ENCODE measurements around the gene PPDPF. TPM values are rescaled to one million over a fixed set of nuclear protein-coding genes. Genes with fewer than 3 reads are reported as not detected.

Gene PPDPF
- total RNA-seq, 1 experiment from 2014 or later: 148 TPM

- peaks cover 11% of the 10 kb centered on the region for H3K36me3 ChIP-seq (ENCODE audit: insufficient read depth, low read length, poor library complexity, severe bottlenecking)
- POLR2A ChIA-PET (ENCODE audit: low non-redundant PET): no interaction called here
- H3K27ac ChIP-seq (ENCODE audit: low read depth, low read length, poor library complexity, severe bottlenecking): no peak overlapping the region
- H3K4me3 ChIP-seq (ENCODE audit: low read depth, low read length, poor library complexity, severe bottlenecking): no peak overlapping the region
- intact Hi-C loops (cut with micrococcal nuclease; ENCODE audit: unreplicated experiment): no loop called here
- H3K4me1 ChIP-seq (ENCODE audit: insufficient read depth, low read length, poor library complexity, severe bottlenecking): peaks cover 6% of the 10 kb centered on the region
- CTCF ChIA-PET: interaction anchor here (0.7 kb wide), 1 partner anchor 21 kb away, joined by 4 read pairs; no protein-coding TSS in a partner anchor
- TF ChIP-seq CTCF (conservative IDR thresholded peaks at IDR 0.05; ENCODE audit: low read depth, low read length): no peak
- TF ChIP-seq EZH2 (IDR thresholded peaks at IDR 0.05; ENCODE audit: borderline replicate concordance, low read depth, low read length, poor library complexity, severe bottlenecking): no peak
- no peak for DNase-seq (ENCODE audit: low spot score)
- peaks cover 7% of the 10 kb centered on the region for H3K27me3 ChIP-seq (replicated peaks; ENCODE audit: insufficient read depth, low read depth, low read length, poor library complexity)
- BruUV-seq (replicated peaks): no TSS peak
- no peaks in the 10 kb centered on the region for H3K9me3 ChIP-seq (ENCODE audit: low read depth, low read length, poor library complexity, severe bottlenecking)
Observed at GRCh38 chr20:63517376-63518309, 2.9 kb upstream of the PPDPF start.

DNA sequence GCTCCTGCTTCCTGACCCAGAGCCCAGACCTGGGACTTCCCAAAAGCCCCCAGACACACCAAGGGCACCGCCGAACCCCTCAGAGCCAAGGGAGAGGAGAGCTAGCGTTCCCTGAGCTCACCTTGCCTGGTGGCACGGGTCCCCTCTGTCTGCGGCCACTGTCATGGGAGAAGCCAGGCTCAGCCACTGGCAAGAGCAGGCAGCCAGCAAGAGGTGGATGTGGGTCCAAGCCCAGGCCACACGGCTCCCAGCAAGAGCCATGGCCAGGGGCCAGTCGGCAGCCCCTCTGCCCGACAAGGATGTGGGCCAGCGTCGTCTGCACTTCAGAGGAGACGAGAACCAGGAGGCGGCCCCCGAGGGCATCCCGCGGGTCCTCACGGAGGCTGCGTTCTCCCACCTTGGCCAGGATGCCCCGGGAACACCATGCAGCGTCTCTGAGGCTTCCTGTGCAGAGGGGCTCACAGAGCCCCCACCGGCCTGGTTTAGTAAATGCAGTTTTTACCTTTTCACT is 2.2 kb upstream of the PPDPF start:
- H3K27me3 ChIP-seq (replicated peaks; ENCODE audit: insufficient read depth, low read depth, low read length, poor library complexity): peaks cover 1% of the 10 kb centered on the region
- DNase-seq (ENCODE audit: low spot score): no peak
- TF ChIP-seq EZH2 (IDR thresholded peaks at IDR 0.05; ENCODE audit: borderline replicate concordance, low read depth, low read length, poor library complexity, severe bottlenecking): no peak
- no peak for TF ChIP-seq CTCF (conservative IDR thresholded peaks at IDR 0.05; ENCODE audit: low read depth, low read length)
- peaks cover 19% of the 10 kb centered on the region for H3K36me3 ChIP-seq (ENCODE audit: insufficient read depth, low read length, poor library complexity, severe bottlenecking)
- ChIA-PET CTCF (no interaction called here), POLR2A (ENCODE audit: low non-redundant PET) (no interaction called here)
- intact Hi-C loops (cut with micrococcal nuclease; ENCODE audit: unreplicated experiment): no loop called here
- H3K27ac ChIP-seq (ENCODE audit: low read depth, low read length, poor library complexity, severe bottlenecking): no peak overlapping the region
- H3K9me3 ChIP-seq (ENCODE audit: low read depth, low read length, poor library complexity, severe bottlenecking): peaks cover 6% of the 10 kb centered on the region
- H3K4me3 ChIP-seq (ENCODE audit: low read depth, low read length, poor library complexity, severe bottlenecking): no peak overlapping the region
- H3K4me1 ChIP-seq (ENCODE audit: insufficient read depth, low read length, poor library complexity, severe bottlenecking): peaks cover 6% of the 10 kb centered on the region
- no TSS peak for BruUV-seq (replicated peaks)

- BruUV-seq (replicated peaks): no TSS peak
- H3K27ac ChIP-seq (ENCODE audit: low read depth, low read length, poor library complexity, severe bottlenecking): no peak overlapping the region
- DNase-seq (ENCODE audit: low spot score): no peak
Observed at GRCh38 chr20:63518946-63519667, 1.5 kb upstream of the PPDPF start.

More at GRCh38 chr20:63518946-63519667, 1.5 kb upstream of the PPDPF start:
- ChIA-PET POLR2A (ENCODE audit: low non-redundant PET) (no interaction called here), CTCF (no interaction called here)
- Histone ChIP-seq H3K4me3 (ENCODE audit: low read depth, low read length, poor library complexity, severe bottlenecking) (peak overlapping the region; percentile 67), H3K27me3 (replicated peaks; ENCODE audit: insufficient read depth, low read depth, low read length, poor library complexity) (no peaks in the 10 kb centered on the region), H3K9me3 (ENCODE audit: low read depth, low read length, poor library complexity, severe bottlenecking) (peaks cover 8% of the 10 kb centered on the region), H3K4me1 (ENCODE audit: insufficient read depth, low read length, poor library complexity, severe bottlenecking) (peaks cover 6% of the 10 kb centered on the region), H3K36me3 (ENCODE audit: insufficient read depth, low read length, poor library complexity, severe bottlenecking) (peaks cover 23% of the 10 kb centered on the region)
- intact Hi-C loops (cut with micrococcal nuclease; ENCODE audit: unreplicated experiment): no loop called here
- TF ChIP-seq EZH2 (IDR thresholded peaks at IDR 0.05; ENCODE audit: borderline replicate concordance, low read depth, low read length, poor library complexity, severe bottlenecking) (no peak), CTCF (conservative IDR thresholded peaks at IDR 0.05; ENCODE audit: low read depth, low read length) (no peak)
